Endodermal cell (in vitro differentiated cells): ENCODE measurements around the gene TMEM151A. TPM values are rescaled to one million over a fixed set of nuclear protein-coding genes. Genes with fewer than 3 reads are reported as not detected.

Source experiments
- DNase-seq: peaks from one replicate; pipeline ENCODE4 v3.0.0-alpha.2; 2017
- H3K27ac ChIP-seq: 2 replicates; pipeline ENCODE4 v1.5.1; 2013; ENCODE audit warnings: mild to moderate bottlenecking, low read depth, low read length, moderate library complexity
- H3K27me3 ChIP-seq: 2 replicates; pipeline ENCODE4 v1.6.1; 2013; ENCODE audit warnings: mild to moderate bottlenecking, low read length, moderate library complexity; ENCODE audit not compliant: insufficient read depth, control insufficient read depth, poor library complexity, severe bottlenecking
- H3K36me3 ChIP-seq: 2 replicates; pipeline ENCODE4 v1.7.0; 2013; ENCODE audit warnings: mild to moderate bottlenecking, low read length, moderate library complexity; ENCODE audit not compliant: control insufficient read depth, insufficient read depth
- H3K4me1 ChIP-seq: one replicate; pipeline ENCODE4 v1.7.0; 2013; ENCODE audit warnings: low read length; ENCODE audit not compliant: control insufficient read depth, insufficient read depth
- H3K4me3 ChIP-seq: 2 replicates; pipeline ENCODE4 v1.5.1; 2013; ENCODE audit warnings: mild to moderate bottlenecking, low read length, moderate library complexity
- H3K9ac ChIP-seq: 2 replicates; pipeline ENCODE4 v1.6.1; 2013; ENCODE audit warnings: mild to moderate bottlenecking, low read length, moderate library complexity; ENCODE audit not compliant: poor library complexity, severe bottlenecking; ENCODE audit errors: extremely low read depth
- H3K9me3 ChIP-seq: 2 replicates; pipeline ENCODE4 v1.6.1; 2013; ENCODE audit warnings: mild to moderate bottlenecking, low read length, moderate library complexity; ENCODE audit not compliant: control insufficient read depth
- H3K27ac Mint-ChIP-seq: 2 replicates; pipeline ENCODE4 v1.8.0; 2020; ENCODE audit warnings: mixed read lengths
- H3K27me3 Mint-ChIP-seq: 2 replicates; pipeline ENCODE4 v1.8.0; 2021; ENCODE audit warnings: mild to moderate bottlenecking, mixed read lengths; ENCODE audit not compliant: insufficient read depth
- H3K36me3 Mint-ChIP-seq: 2 replicates; pipeline ENCODE4 v1.8.0; 2020; ENCODE audit warnings: low read depth, mixed read lengths
- H3K4me1 Mint-ChIP-seq: 2 replicates; pipeline ENCODE4 v1.8.0; 2020; ENCODE audit warnings: mixed read lengths
- H3K4me3 Mint-ChIP-seq: 2 replicates; pipeline ENCODE4 v1.8.0; 2020; ENCODE audit warnings: mild to moderate bottlenecking, moderate library complexity, mixed read lengths
- H3K9me3 Mint-ChIP-seq: 2 replicates; pipeline ENCODE4 v1.8.0; 2020; ENCODE audit warnings: mild to moderate bottlenecking, mixed read lengths
- CTCF ChIP-seq: fragments of 200-600 bp; sonication (generic); conservative IDR thresholded peaks from 2 replicates; pipeline ENCODE4 v1.5.0; 2021; ENCODE audit warnings: antibody characterized with exemption, mild to moderate bottlenecking
- WGBS, 2 experiments: methylation state at CpG; one replicate each; pipeline versions ENCODE4 v1.1.5 to v1.1.7; 2013; ENCODE audit warnings: missing lambda C conversion rate in 2 of 2, mixed read lengths in 1 of 2; ENCODE audit not compliant: insufficient coverage in 1 of 2, insufficient read length in 1 of 2; 5-methylcytosine and 5-hydroxymethylcytosine counted together
- total RNA-seq, 2 donors: library from RNA; stranded (reverse); fragmentation: NEBNext Ultra II Directional in 1 of 2; extraction: Animal tissue kit (Norgen Biotek cat#: 25700) in 1 of 2; gene quantifications; 2 replicates in 1 of 2; 3 replicates in 1 of 2; pipeline ENCODE4 v1.2.1, GENCODE V29; 2021

TMEM151A gene
- total RNA-seq, 2 donors from 2014 or later, result 0.20 TPM; not detected in 1

GRCh38 chr11:66264383-66264782 is 27.3 kb upstream of the TMEM151A start:
- no peaks in the 10 kb centered on the region for H3K4me1 ChIP-seq
- H3K4me3 ChIP-seq, result no peak overlapping the region
- no peaks in the 10 kb centered on the region for H3K27me3 ChIP-seq
- H3K27ac ChIP-seq, result no peak overlapping the region
- whole genome bisulfite sequencing, 2 experiments, result 89 to 97% methylated on average over 8 of the region's 8 CpGs
- DNase-seq, result no peak
- Mint-ChIP-seq H3K27me3 (no peaks in the 10 kb centered on the region), H3K9me3 (no peaks in the 10 kb centered on the region), H3K4me3 (no peak overlapping the region), H3K4me1 (peaks cover 10% of the 10 kb centered on the region), H3K27ac (peak overlapping the region; percentile 48), H3K36me3 (peaks cover 38% of the 10 kb centered on the region)
- H3K9ac ChIP-seq, result no peak overlapping the region
- TF ChIP-seq CTCF, result no peak
- no peaks in the 10 kb centered on the region for H3K9me3 ChIP-seq
- H3K36me3 ChIP-seq, result peaks cover 48% of the 10 kb centered on the region

- Mint-ChIP-seq H3K9me3 (no peaks in the 10 kb centered on the region), H3K36me3 (peaks cover 33% of the 10 kb centered on the region), H3K4me1 (peaks cover 13% of the 10 kb centered on the region), H3K4me3 (no peak overlapping the region), H3K27ac (peak overlapping the region; percentile 48), H3K27me3 (no peaks in the 10 kb centered on the region)
- H3K36me3 ChIP-seq, result peaks cover 43% of the 10 kb centered on the region
- TF ChIP-seq CTCF, result peak; percentile 77
- no peaks in the 10 kb centered on the region for H3K4me1 ChIP-seq
- no peak overlapping the region for H3K4me3 ChIP-seq
- H3K9me3 ChIP-seq, result no peaks in the 10 kb centered on the region
- no peak overlapping the region for H3K9ac ChIP-seq
- no peaks in the 10 kb centered on the region for H3K27me3 ChIP-seq
- DNase-seq, result peak; percentile 90
- H3K27ac ChIP-seq, result no peak overlapping the region
- 64 to 77% methylated on average over 4 to 11 of the region's 12 CpGs for WGBS, 2 experiments
Observed at GRCh38 chr11:66264914-66265313, 26.8 kb upstream of the TMEM151A start.

GRCh38 chr11:66265531-66266377 is 25.9 kb upstream of the TMEM151A start:
- Mint-ChIP-seq H3K27me3 (no peaks in the 10 kb centered on the region), H3K36me3 (peaks cover 32% of the 10 kb centered on the region), H3K9me3 (no peaks in the 10 kb centered on the region), H3K27ac (no peak overlapping the region), H3K4me3 (no peak overlapping the region), H3K4me1 (peaks cover 13% of the 10 kb centered on the region)
- no peaks in the 10 kb centered on the region for H3K4me1 ChIP-seq
- H3K36me3 ChIP-seq, result peaks cover 42% of the 10 kb centered on the region
- no peak for TF ChIP-seq CTCF
- H3K27ac ChIP-seq, result no peak overlapping the region
- H3K27me3 ChIP-seq, result no peaks in the 10 kb centered on the region
- DNase-seq, result no peak
- 95 to 97% methylated on average over 11 to 26 of the region's 26 CpGs for WGBS, 2 experiments
- no peak overlapping the region for H3K9ac ChIP-seq
- no peak overlapping the region for H3K4me3 ChIP-seq
- H3K9me3 ChIP-seq, result no peaks in the 10 kb centered on the region
